ENCODE data around the gene NKX2-8.

DNA sequence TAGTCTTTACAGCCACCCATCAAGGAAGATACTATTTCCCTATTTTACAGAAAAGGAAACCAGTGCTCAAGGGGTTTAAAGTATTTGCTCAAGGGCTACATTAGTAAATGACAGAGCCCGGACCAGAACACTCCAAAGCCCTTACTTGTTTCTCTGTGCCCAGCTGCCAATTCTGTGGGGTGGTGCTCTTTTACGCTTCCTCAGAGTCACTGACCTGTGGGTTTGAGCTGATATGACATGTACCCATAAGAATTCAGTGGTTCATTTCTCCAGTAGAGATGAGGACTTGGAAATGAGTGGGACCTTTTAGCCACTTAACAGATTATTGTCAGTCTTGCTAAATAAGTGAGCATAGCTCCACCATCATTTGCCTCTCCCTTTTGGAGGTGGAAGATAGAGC, 37.4 kb upstream of the NKX2-8 start:
- TF ChIP-seq, protein P1, sequence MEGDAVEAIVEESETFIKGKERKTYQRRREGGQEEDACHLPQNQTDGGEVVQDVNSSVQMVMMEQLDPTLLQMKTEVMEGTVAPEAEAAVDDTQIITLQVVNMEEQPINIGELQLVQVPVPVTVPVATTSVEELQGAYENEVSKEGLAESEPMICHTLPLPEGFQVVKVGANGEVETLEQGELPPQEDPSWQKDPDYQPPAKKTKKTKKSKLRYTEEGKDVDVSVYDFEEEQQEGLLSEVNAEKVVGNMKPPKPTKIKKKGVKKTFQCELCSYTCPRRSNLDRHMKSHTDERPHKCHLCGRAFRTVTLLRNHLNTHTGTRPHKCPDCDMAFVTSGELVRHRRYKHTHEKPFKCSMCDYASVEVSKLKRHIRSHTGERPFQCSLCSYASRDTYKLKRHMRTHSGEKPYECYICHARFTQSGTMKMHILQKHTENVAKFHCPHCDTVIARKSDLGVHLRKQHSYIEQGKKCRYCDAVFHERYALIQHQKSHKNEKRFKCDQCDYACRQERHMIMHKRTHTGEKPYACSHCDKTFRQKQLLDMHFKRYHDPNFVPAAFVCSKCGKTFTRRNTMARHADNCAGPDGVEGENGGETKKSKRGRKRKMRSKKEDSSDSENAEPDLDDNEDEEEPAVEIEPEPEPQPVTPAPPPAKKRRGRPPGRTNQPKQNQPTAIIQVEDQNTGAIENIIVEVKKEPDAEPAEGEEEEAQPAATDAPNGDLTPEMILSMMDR (IDR thresholded peaks at IDR 0.05; ENCODE audit: low read length), result no peak
- no peak for TF ChIP-seq EZH2 (optimal IDR thresholded peaks at IDR 0.05; ENCODE audit: low read depth, low read length)
- TF ChIP-seq EZH2phosphoT487 (IDR thresholded peaks at IDR 0.05; ENCODE audit: low read length), result no peak

Data from MM.1S (cell line).